ENCODE measurements around the gene KCNAB1. TPM values are rescaled to one million over a fixed set of nuclear protein-coding genes. Genes with fewer than 3 reads are reported as not detected.

Gene KCNAB1
- total RNA-seq, 4 donors from 2014 or later: 0.38 to 1.5 (median 0.49) TPM

GRCh38 chr3:156359368-156359767 is 239.0 kb downstream of the KCNAB1 start:
- H3K9me3 ChIP-seq: no peaks in the 10 kb centered on the region
- H3K27me3 ChIP-seq: no peaks in the 10 kb centered on the region
- no peaks in the 10 kb centered on the region for H3K36me3 ChIP-seq
- peaks cover 6% of the 10 kb centered on the region for H3K4me1 ChIP-seq
- TF ChIP-seq EP300 (IDR thresholded peaks at IDR 0.05) (no peak), POLR2A (IDR thresholded peaks at IDR 0.05) (no peak), POLR2AphosphoS5 (IDR thresholded peaks at IDR 0.05) (no peak)
- TF ChIP-seq, protein P1, sequence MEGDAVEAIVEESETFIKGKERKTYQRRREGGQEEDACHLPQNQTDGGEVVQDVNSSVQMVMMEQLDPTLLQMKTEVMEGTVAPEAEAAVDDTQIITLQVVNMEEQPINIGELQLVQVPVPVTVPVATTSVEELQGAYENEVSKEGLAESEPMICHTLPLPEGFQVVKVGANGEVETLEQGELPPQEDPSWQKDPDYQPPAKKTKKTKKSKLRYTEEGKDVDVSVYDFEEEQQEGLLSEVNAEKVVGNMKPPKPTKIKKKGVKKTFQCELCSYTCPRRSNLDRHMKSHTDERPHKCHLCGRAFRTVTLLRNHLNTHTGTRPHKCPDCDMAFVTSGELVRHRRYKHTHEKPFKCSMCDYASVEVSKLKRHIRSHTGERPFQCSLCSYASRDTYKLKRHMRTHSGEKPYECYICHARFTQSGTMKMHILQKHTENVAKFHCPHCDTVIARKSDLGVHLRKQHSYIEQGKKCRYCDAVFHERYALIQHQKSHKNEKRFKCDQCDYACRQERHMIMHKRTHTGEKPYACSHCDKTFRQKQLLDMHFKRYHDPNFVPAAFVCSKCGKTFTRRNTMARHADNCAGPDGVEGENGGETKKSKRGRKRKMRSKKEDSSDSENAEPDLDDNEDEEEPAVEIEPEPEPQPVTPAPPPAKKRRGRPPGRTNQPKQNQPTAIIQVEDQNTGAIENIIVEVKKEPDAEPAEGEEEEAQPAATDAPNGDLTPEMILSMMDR (IDR thresholded peaks at IDR 0.05): no peak
- 80% methylated on average over 3 of the region's 3 CpGs for WGBS
- H3K27ac ChIP-seq: no peak overlapping the region
- H3K4me3 ChIP-seq: no peak overlapping the region
- DNase-seq (ENCODE audit: low spot score in 2 of 2): no peak

DNA sequence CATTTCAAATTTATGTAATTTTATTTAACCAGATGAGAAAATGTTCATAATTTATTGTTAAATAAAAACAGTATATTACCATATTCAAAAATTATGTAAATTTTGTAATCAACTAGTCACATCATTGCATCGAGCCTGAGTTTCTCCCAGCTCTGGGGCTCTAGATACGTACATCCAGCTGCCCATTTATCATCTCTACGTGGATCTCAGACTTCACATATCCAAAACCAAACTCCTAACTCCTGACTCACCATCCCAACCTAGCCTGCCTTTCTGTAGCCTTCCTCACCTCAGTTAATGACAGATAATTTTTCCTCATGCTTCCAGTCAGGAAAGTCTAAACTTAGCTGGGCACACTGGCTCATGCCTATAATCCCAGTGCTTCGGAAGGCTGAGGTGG is 239.7 kb downstream of the KCNAB1 start:
- TF ChIP-seq, protein P1 (IDR thresholded peaks at IDR 0.05): no peak
- no peak for TF ChIP-seq POLR2AphosphoS5 (IDR thresholded peaks at IDR 0.05)
- no peak for TF ChIP-seq EP300 (IDR thresholded peaks at IDR 0.05)
- TF ChIP-seq POLR2A (IDR thresholded peaks at IDR 0.05): no peak
- Histone ChIP-seq H3K27ac (no peak overlapping the region), H3K36me3 (no peaks in the 10 kb centered on the region), H3K4me3 (no peak overlapping the region), H3K4me1 (peaks cover 6% of the 10 kb centered on the region), H3K9me3 (no peaks in the 10 kb centered on the region), H3K27me3 (no peaks in the 10 kb centered on the region)
- DNase-seq (ENCODE audit: low spot score in 2 of 2): no peak
- 96% methylated on average over 4 of the region's 4 CpGs for WGBS

DNA sequence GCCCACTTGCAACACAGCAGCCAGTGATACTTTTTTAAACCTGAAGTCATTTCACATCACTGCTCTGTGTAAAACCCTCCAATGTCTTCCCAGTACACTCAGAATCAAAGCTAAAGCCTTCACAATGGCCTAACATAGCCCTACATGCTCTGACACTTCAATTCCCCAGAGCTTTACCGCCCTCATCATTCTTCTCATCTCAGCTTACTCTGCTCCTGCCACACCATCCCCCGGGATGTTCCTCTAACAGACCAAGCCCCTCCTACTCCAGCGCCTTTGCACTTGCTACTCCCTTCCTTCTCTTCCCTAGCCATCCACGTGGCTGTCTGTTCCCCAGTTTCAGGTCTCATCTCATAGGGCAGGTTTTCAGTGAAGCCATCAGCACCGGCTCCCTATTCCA is 240.6 kb downstream of the KCNAB1 start:
- no peak overlapping the region for H3K27ac ChIP-seq
- TF ChIP-seq, protein P1 (IDR thresholded peaks at IDR 0.05): no peak
- TF ChIP-seq EP300 (IDR thresholded peaks at IDR 0.05) (no peak), POLR2AphosphoS5 (IDR thresholded peaks at IDR 0.05) (no peak), POLR2A (IDR thresholded peaks at IDR 0.05) (no peak)
- H3K27me3 ChIP-seq: no peaks in the 10 kb centered on the region
- H3K36me3 ChIP-seq: no peaks in the 10 kb centered on the region
- no peak for DNase-seq (ENCODE audit: low spot score in 2 of 2)
- no peaks in the 10 kb centered on the region for H3K9me3 ChIP-seq
- peaks cover 6% of the 10 kb centered on the region for H3K4me1 ChIP-seq
- H3K4me3 ChIP-seq: no peak overlapping the region
- WGBS: 55% methylated on average over 5 of the region's 5 CpGs

DNA sequence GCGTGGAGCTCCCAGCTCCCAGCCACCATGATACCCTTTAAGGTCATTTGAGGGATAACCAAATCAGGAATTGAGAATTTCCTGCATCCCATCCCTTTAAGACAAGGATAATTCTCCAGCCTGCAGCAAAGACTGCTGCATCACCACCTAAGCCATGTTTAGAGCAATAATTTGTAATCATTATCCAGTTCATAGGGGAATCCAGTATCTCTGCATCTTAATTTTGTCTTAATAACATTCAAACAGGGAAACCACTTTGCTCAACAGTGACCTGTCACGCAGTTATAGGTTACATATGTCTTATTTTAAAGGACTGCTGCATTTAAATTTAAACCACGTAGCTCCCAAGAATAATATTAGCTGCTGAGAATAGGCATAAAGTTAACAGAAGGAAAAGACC is 246.2 kb downstream of the KCNAB1 start:
- no peak for DNase-seq (ENCODE audit: low spot score in 2 of 2)
- Histone ChIP-seq H3K27ac (no peak overlapping the region), H3K4me3 (no peak overlapping the region), H3K9me3 (no peaks in the 10 kb centered on the region), H3K36me3 (no peaks in the 10 kb centered on the region), H3K4me1 (no peaks in the 10 kb centered on the region), H3K27me3 (no peaks in the 10 kb centered on the region)
- WGBS: 87% methylated on average over 3 of the region's 3 CpGs
- no peak for TF ChIP-seq POLR2A (IDR thresholded peaks at IDR 0.05)
- TF ChIP-seq, protein P1 (IDR thresholded peaks at IDR 0.05): no peak
- TF ChIP-seq POLR2AphosphoS5 (IDR thresholded peaks at IDR 0.05): no peak
- no peak for TF ChIP-seq EP300 (IDR thresholded peaks at IDR 0.05)

DNA sequence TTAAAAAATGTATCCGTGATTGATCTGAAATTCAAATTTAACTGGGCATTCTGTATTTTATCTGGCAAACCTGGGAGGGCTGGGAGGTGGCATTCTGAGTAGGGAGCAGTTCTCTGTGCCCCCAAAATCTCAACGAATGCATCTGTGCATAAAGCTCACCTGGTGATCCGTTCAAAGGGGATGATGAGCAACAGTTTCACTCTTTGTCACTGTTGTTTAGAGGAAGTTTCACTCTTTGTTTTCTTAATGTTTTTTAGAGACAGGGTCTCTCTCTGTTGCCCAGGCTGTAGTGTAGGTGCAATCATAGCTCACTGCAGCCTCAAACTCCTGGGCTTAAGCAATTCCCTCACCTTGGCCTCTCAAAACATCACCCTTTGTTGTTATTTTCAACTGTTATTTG is 247.8 kb downstream of the KCNAB1 start:
- Histone ChIP-seq H3K4me1 (no peaks in the 10 kb centered on the region), H3K4me3 (no peak overlapping the region), H3K27me3 (no peaks in the 10 kb centered on the region), H3K27ac (no peak overlapping the region), H3K9me3 (no peaks in the 10 kb centered on the region), H3K36me3 (no peaks in the 10 kb centered on the region)
- WGBS: 76% methylated on average over 3 of the region's 3 CpGs
- no peak for DNase-seq (ENCODE audit: low spot score in 2 of 2)
- no peak for TF ChIP-seq POLR2AphosphoS5 (IDR thresholded peaks at IDR 0.05)
- TF ChIP-seq POLR2A (IDR thresholded peaks at IDR 0.05): no peak
- no peak for TF ChIP-seq EP300 (IDR thresholded peaks at IDR 0.05)
- TF ChIP-seq, protein P1 (IDR thresholded peaks at IDR 0.05): no peak

Data from suprapubic skin (tissue), 4 donors.